HepG2 (cell line): ENCODE measurements around the gene DRAP1. TPM values are rescaled to one million over a fixed set of nuclear protein-coding genes. Genes with fewer than 3 reads are reported as not detected.

Experiments
- ADNP ChIP-seq: sonication (generic); formaldehyde crosslinking; IDR thresholded peaks from 2 replicates; pipeline ENCODE4 v1.4.0; 2020; ENCODE audit warnings: missing genetic modification reagents
- ARID2 ChIP-seq: sonication (generic); formaldehyde crosslinking; IDR thresholded peaks from 2 replicates; pipeline ENCODE4 v1.8.1; 2022; ENCODE audit warnings: mild to moderate bottlenecking, missing genetic modification reagents, borderline replicate concordance
- ARID5B ChIP-seq: IDR thresholded peaks from 2 replicates; pipeline ENCODE4 v1.4.0; 2020; ENCODE audit warnings: mild to moderate bottlenecking, missing genetic modification reagents
- ATF2 ChIP-seq: sonication (generic); formaldehyde crosslinking; IDR thresholded peaks from 2 replicates; pipeline ENCODE4 v1.4.0; 2020; ENCODE audit warnings: missing genetic modification reagents
- HINFP ChIP-seq: sonication (generic); formaldehyde crosslinking; IDR thresholded peaks from 2 replicates; pipeline ENCODE4 v1.4.0; 2020; ENCODE audit warnings: low read depth, mild to moderate bottlenecking, missing genetic modification reagents
- MTA3 ChIP-seq: sonication (generic); formaldehyde crosslinking; IDR thresholded peaks from 2 replicates; pipeline ENCODE4 v1.4.0; 2020; ENCODE audit warnings: missing genetic modification reagents
- NR2F1 ChIP-seq, 2 experiments: fragments of 450-650 bp in 1 of 2; formaldehyde crosslinking in 1 of 2; IDR thresholded peaks; 2 replicates each; pipeline versions ENCODE4 v1.5.0 to v1.6.1; 2016 to 2020; ENCODE audit warnings: mild to moderate bottlenecking in 1 of 2, missing compliant biosample characterization in 1 of 2, missing genetic modification reagents in 1 of 2, moderate library complexity in 1 of 2
- RXRB ChIP-seq: IDR thresholded peaks from 2 replicates; pipeline ENCODE4 v1.6.1; 2016; ENCODE audit warnings: borderline replicate concordance, missing genetic modification reagents, missing compliant biosample characterization
- SP140L ChIP-seq: sonication (generic); formaldehyde crosslinking; IDR thresholded peaks from 2 replicates; pipeline ENCODE4 v1.4.0; 2020; ENCODE audit warnings: missing genetic modification reagents, borderline replicate concordance
- ZFP82 ChIP-seq: sonication (generic); formaldehyde crosslinking; IDR thresholded peaks from 2 replicates; pipeline ENCODE4 v1.5.1; 2020; ENCODE audit warnings: mild to moderate bottlenecking, missing genetic modification reagents, borderline replicate concordance
- ZFY ChIP-seq: sonication (generic); formaldehyde crosslinking; IDR thresholded peaks from 2 replicates; pipeline ENCODE4 v1.4.0; 2020; ENCODE audit warnings: missing genetic modification reagents
- ZGPAT ChIP-seq: IDR thresholded peaks from 2 replicates; pipeline ENCODE4 v1.6.1; 2016; ENCODE audit warnings: mild to moderate bottlenecking
- ZNF225 ChIP-seq: sonication (generic); formaldehyde crosslinking; IDR thresholded peaks from 2 replicates; pipeline ENCODE4 v1.4.0; 2020; ENCODE audit warnings: mild to moderate bottlenecking, missing genetic modification reagents
- ZNF749 ChIP-seq: sonication (generic); formaldehyde crosslinking; IDR thresholded peaks from 2 replicates; pipeline ENCODE4 v1.8.0; 2022; ENCODE audit warnings: mild to moderate bottlenecking, missing genetic modification reagents, moderate library complexity, borderline replicate concordance
- polyA plus RNA-seq, 8 experiments: library from polyadenylated mRNA; depleted of rRNA in 3 of 8; stranded (reverse) in 7 of 8; unstranded in 1 of 8; fragments of >200 nt; fragmentation: Illumina TruSeq in 4 of 8; extraction: Trizol in 4 of 8; gene quantifications; 2 replicates each; pipeline versions ENCODE4 v1.2.1 to v1.2.3, GENCODE V29; 2011 to 2016; ENCODE audit warnings: low read depth in 4 of 8, missing spikeins in 1 of 8, mixed read lengths in 1 of 8; ENCODE audit not compliant: insufficient read depth in 1 of 8
- total RNA-seq, 5 experiments: library from RNA; depleted of rRNA; stranded (reverse); fragments of >200 nt; fragmentation: Illumina TruSeq; extraction: Trizol; gene quantifications; 2 replicates each; pipeline ENCODE4 v1.2.3, GENCODE V29; 2016; ENCODE audit warnings: low read depth in 1 of 5
- TF ChIP-seq, protein P1 (sequence below): sonication (generic); formaldehyde crosslinking; conservative IDR thresholded peaks from 2 replicates; pipeline ENCODE4 v1.4.0; 2020; ENCODE audit warnings: mild to moderate bottlenecking, missing genetic modification reagents, moderate library complexity
- TF ChIP-seq, protein P2 (sequence below): sonication (generic); formaldehyde crosslinking; IDR thresholded peaks from 2 replicates; pipeline ENCODE4 v1.4.0; 2020; ENCODE audit warnings: missing genetic modification reagents

The DRAP1 gene
- total and polyA plus RNA-seq, 2 of the 13 experiments (the other 11 are each of a cell fraction or from before 2014, with no cell fraction given), result 46.8 to 52.3 TPM

GRCh38 chr11:65952052-65952521 is 32.9 kb downstream of the DRAP1 start (continued):
- TF ChIP-seq ATF2 (CRISPR knock-in tag) (no peak), ZNF749 (CRISPR knock-in tag) (no peak), ARID5B (CRISPR knock-in tag) (peak; percentile 52), ZNF225 (CRISPR knock-in tag) (no peak), HINFP (CRISPR knock-in tag) (no peak), ARID2 (no peak), MTA3 (no peak), SP140L (CRISPR knock-in tag) (no peak), ZFP82 (CRISPR knock-in tag) (no peak), ZFY (no peak), NR2F1 (CRISPR knock-in tag; IDR thresholded peaks at IDR 0.05) (no peak), ZGPAT (0 out of 2 replicates have a peak, but pooled peaks have one; percentile 49), ADNP (CRISPR knock-in tag) (peak; percentile 91), RXRB (CRISPR knock-in tag) (peak; percentile 31; the same call in 1 of the 2 replicates)
- TF ChIP-seq, protein P1, sequence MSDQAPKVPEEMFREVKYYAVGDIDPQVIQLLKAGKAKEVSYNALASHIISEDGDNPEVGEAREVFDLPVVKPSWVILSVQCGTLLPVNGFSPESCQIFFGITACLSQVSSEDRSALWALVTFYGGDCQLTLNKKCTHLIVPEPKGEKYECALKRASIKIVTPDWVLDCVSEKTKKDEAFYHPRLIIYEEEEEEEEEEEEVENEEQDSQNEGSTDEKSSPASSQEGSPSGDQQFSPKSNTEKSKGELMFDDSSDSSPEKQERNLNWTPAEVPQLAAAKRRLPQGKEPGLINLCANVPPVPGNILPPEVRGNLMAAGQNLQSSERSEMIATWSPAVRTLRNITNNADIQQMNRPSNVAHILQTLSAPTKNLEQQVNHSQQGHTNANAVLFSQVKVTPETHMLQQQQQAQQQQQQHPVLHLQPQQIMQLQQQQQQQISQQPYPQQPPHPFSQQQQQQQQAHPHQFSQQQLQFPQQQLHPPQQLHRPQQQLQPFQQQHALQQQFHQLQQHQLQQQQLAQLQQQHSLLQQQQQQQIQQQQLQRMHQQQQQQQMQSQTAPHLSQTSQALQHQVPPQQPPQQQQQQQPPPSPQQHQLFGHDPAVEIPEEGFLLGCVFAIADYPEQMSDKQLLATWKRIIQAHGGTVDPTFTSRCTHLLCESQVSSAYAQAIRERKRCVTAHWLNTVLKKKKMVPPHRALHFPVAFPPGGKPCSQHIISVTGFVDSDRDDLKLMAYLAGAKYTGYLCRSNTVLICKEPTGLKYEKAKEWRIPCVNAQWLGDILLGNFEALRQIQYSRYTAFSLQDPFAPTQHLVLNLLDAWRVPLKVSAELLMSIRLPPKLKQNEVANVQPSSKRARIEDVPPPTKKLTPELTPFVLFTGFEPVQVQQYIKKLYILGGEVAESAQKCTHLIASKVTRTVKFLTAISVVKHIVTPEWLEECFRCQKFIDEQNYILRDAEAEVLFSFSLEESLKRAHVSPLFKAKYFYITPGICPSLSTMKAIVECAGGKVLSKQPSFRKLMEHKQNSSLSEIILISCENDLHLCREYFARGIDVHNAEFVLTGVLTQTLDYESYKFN (CRISPR knock-in tag), result peak; percentile 94
- TF ChIP-seq, protein P2, sequence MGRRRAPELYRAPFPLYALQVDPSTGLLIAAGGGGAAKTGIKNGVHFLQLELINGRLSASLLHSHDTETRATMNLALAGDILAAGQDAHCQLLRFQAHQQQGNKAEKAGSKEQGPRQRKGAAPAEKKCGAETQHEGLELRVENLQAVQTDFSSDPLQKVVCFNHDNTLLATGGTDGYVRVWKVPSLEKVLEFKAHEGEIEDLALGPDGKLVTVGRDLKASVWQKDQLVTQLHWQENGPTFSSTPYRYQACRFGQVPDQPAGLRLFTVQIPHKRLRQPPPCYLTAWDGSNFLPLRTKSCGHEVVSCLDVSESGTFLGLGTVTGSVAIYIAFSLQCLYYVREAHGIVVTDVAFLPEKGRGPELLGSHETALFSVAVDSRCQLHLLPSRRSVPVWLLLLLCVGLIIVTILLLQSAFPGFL, result no peak
